Posterior cingulate gyrus (tissue), 11 donors: ENCODE results near the gene OTUD1.

Source experiments
- DNase-seq, 10 donors: peaks; one replicate each; pipeline versions ENCODE4 v3.0.0 to v3.0.0-alpha.2; 2020 to 2021; ENCODE audit warnings: mixed read lengths in 3 of 10
- intact Hi-C: fragments of 100-400 bp; cut with DNase I; formaldehyde crosslinking; loops from one replicate; pipeline ENCODE4 v1.15.1; 2023

OTUD1 gene

GRCh38 chr10:23459308-23459939 is 20.5 kb downstream of the OTUD1 start:
- DNase-seq, result no peak
- intact Hi-C loops, result no loop called here

GRCh38 chr10:23461557-23461956 is 22.7 kb downstream of the OTUD1 start:
- no peak for DNase-seq
- intact Hi-C loops, result no loop called here

- intact Hi-C loops, result no loop called here
Observed at GRCh38 chr10:23467012-23467411, 28.1 kb downstream of the OTUD1 start.

GRCh38 chr10:23467548-23467947 is 28.7 kb downstream of the OTUD1 start:
- intact Hi-C loops, result no loop called here
- DNase-seq, result no peak

More at GRCh38 chr10:23467012-23467411, 28.1 kb downstream of the OTUD1 start:
- no peak for DNase-seq

GRCh38 chr10:23469596-23470237 is 30.8 kb downstream of the OTUD1 start:
- no peak for DNase-seq
- intact Hi-C loops, result no loop called here

- DNase-seq, result no peak
- intact Hi-C loops, result no loop called here
Observed at GRCh38 chr10:23472181-23472580, 33.3 kb downstream of the OTUD1 start.

- intact Hi-C loops, result no loop called here
Observed at GRCh38 chr10:23474081-23474480, 35.2 kb downstream of the OTUD1 start.

GRCh38 chr10:23474626-23475025 is 35.8 kb downstream of the OTUD1 start:
- intact Hi-C loops, result no loop called here
- no peak for DNase-seq

More at GRCh38 chr10:23474081-23474480, 35.2 kb downstream of the OTUD1 start:
- no peak for DNase-seq

GRCh38 chr10:23478570-23478969 is 39.7 kb downstream of the OTUD1 start:
- intact Hi-C loops, result no loop called here
- no peak for DNase-seq

- DNase-seq, result no peak
- intact Hi-C loops, result no loop called here
Observed at GRCh38 chr10:23479798-23480473, 41.1 kb downstream of the OTUD1 start.

GRCh38 chr10:23481363-23481961 is 42.6 kb downstream of the OTUD1 start:
- no peak for DNase-seq
- intact Hi-C loops, result no loop called here

- no peak for DNase-seq
- intact Hi-C loops, result no loop called here
Observed at GRCh38 chr10:23490115-23490514, 51.2 kb downstream of the OTUD1 start.
